Myocyte (in vitro differentiated cells): Measurements from ENCODE around the gene DTNA. TPM values are rescaled to one million over a fixed set of nuclear protein-coding genes. Genes with fewer than 3 reads are reported as not detected.

Experiments used
- DNase-seq: peaks from one replicate; pipeline ENCODE4 v3.0.0-alpha.2; 2012; ENCODE audit warnings: low read depth
- total RNA-seq: library from RNA; depleted of rRNA; stranded (reverse); fragments of >200 nt; gene quantifications from 2 replicates; pipeline ENCODE4 v1.2.3, GENCODE V29; 2014

The DTNA gene
- total RNA-seq, 1 donor from 2014 or later, result 50.3 TPM

DNA sequence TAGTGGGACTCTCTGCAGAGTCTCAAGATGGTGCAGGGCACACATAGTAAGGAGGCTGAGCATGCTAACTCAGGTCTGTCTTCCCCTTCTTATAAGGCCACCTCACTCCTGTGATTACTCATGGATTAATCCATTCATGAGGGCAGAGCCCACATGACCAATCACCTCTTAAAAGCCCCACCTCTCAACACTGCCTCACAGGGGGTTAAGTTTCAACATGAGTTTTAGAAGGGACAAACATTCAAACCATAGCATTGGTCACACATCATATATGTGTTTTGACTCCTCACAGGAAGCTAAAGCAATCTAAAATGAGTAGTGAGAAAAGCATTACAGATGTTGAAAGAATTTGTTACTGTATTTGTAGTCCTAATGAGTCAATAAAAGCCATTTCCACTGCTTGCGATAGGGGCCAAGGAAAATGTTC, 57.5 kb downstream of the DTNA start:
- DNase-seq, result no peak

DNA sequence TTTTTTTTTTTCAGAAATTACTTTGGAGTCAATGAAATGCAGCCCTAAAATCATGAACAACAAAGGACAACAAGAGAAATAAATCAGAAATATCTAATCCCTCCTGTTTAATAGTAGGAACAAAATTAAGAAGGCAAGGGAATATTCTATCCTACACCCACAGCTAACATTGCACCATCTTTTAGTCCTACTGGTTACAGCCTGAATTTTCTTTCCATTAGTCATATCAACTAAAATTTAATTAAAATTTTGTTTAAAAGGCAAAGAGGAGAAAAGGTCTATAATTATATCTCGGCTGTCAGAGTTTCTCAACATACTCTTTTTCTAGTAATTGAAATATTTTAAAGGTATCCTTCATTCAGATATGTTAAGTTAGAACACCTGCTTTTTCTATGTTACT, 61.9 kb downstream of the DTNA start:
- DNase-seq, result no peak

DNA sequence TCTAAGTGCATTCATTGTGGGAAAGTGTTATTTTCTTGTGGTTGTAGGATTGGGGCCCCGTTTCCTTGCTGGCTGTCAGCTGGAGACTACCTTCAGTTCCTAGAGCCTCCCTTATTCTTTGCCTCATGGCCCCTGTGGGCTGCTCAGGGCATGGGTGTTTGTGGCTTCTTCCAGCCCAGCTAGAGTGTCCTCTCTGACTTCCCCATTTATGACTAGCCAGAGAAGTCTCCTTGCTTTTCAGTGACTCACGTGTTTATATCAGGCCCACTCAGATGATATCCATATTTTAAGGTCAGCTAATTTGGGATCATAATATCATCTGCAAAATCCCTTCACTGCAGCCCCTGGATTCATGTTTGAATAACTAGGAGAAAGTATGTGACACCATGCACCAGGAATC, 62.8 kb downstream of the DTNA start:
- DNase-seq, result peak; percentile 94

DNA sequence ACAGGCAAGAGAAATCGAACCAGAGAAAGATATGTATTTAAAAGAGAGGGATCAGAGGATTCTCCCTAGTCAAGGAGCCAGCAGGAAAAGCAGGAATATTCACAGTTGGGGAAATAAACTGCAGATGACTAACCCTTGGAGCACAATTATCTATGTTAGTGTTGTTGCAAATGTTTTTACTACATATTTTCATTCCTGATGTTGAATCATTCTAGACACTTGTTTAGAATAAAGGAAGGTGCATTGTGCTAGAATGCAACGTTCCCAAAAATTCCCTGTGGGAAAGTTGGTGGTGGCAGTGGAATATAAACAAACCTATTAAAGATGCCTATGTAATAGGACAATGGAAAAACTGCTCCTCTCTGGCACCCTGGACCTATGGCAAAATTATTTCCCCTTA, 63.3 kb downstream of the DTNA start:
- DNase-seq, result no peak

DNA sequence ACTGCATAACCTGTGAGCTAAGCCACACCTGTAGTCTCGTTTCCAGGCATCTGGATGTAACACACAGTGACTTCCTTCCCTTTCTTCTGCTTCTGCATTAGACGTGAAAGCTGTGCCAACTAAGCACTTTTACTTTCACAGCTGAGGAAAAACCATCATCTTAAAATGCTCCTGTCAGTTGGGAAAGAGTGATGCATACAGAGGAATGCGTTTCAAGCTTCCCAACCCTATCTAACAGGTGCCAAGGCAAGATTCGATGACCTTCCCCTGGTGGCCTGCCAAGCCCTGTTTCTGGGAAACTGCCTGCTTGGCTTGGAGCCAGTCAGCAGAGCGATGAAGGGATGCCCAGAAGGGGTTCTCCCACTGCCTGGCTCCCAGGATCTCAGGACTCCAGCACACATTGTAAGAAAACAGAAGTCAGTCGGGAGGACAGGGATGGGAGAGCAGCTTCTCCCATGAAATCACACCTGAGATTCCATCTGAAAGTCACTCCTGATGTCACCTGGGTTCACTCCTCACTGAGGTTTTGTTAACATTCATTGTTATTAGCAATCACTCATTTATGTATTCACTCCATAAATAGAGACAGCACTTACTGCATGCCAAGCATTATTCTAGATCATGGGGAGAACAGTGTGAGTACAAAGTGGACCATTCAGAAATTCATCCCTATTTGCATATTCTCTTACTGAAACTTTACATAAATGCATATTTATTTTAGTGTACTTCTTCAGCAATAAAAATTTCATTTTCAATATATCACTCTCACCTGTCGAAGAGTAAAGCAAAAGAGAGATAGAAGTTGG, 64.1 kb downstream of the DTNA start:
- peak; percentile 96 for DNase-seq

DNA sequence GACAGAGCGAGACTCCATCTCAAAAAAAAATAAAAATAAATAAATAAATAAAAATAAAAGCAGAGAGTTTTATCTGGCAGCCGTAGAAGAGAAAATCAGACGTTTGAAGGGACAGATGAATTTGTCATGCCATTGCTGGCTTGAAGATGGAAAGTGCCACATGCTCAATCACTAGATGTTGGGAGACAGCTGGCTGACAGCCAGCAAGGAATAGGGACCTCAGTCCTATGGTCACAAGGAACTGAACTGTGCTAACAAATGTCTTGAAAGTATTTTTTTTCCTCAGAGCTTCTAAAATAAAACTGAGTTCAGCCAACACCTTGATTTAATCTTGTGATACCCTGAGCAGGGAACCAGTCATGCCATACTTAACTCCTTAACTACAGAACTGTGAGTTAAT, 65.4 kb downstream of the DTNA start:
- no peak for DNase-seq

DNA sequence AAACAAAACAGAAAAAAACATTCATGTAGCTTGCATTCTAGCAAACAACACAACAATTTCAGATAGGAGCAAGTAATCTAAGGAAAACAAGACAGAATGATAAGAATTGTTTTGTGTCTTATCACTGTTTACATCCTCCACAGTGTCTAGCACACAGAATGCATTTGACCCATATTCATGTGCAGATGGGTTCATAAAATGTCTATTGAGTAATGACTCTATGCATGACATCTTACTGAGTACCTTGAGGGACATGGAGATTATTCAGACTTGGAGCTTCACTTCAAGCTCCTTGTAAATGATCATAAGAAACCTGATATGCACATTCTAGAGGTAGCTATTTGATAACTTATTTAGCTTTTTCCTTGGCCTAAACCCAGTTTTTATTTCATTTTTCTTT, 69.0 kb downstream of the DTNA start:
- no peak for DNase-seq

DNA sequence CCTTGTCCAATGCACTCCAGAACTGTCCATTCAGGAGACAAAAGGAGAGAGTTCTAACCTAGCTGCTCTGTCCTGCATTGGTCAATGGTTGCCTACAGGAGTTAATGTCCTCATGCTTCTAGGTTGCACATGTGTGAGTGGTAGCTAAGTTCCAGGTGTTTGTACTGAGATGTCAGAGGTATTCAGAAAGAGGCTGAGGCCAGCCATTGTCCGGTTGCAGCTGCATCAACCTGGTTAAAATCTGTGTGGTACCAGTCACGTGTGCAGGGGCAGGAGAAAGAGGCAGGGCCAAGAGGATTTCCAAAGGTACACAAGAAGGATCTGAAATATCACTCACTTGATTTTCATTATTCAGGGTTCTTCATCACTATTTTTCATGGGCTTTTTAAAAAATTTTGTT, 70.8 kb downstream of the DTNA start:
- no peak for DNase-seq

DNA sequence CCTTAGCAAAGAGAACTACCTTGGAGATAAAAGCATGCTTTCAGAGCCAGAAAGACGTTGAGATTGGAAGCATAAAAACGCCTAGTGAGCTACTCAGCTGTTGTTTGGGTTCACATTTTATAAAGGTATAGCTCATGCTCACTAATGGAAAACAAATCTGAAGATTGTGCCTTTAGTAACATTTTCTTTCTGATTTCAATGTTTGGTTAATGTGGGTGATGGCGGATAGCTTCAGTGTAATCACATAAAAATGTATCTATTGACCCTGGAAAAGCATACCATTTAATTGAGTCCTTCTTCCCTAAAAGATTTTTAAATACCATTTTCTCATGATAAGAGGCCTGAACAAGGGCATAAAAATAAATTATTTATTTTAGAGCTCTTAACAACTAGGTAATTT, 73.4 kb downstream of the DTNA start:
- DNase-seq, result no peak

DNA sequence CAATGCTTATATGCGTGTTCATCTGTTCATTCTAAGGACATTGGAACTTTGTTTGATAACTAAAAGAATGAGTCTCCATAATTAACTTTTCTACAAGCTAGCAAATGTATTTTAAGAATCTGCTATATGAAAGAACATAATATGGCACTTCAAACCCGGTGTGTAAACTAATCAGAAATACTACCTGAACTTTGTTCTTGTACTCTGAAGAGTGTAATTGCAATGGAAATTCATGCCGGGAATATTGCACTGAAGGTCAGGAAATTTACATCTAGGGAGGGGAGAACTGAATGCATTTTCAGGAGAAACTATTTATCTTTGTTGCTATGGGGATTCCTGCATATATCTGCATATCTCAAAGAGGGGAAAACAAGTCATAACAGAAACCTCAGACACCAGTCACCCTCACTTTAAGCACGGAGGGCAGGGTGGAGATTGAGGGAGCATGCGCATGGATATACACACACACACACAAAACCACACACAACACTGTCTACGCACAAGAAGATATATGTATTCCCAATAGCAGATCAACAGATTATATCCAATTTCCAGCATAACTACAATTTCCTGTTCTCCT, 76.2 kb downstream of the DTNA start:
- DNase-seq, result no peak

DNA sequence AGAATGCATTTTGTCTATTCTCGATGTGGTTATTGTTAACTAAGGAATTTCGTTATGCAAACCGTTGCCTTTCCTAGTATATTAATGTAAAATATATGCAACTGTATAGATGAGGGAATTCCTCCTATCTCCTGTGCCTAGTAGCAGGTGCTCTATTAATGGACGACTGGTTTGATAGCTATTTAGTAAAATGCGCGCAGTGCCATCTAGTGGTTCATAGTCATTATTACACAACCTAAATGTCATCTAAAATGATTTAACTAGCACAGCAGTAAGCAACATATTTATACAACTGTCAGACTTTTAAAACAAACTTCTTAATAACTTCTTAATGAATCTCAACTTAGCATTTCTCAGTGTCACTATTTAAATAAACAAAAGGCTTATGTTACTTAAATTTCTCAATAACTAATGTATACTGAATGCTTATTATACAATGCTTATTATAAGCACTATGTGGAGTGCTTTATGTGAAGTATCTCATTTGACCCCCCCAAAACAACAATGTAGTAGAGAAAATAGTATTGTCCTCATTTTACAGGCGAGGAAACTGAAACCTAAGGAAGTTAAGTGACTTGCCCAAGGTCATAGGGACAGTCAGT, 77.9 kb downstream of the DTNA start:
- peak; percentile 73 for DNase-seq

DNA sequence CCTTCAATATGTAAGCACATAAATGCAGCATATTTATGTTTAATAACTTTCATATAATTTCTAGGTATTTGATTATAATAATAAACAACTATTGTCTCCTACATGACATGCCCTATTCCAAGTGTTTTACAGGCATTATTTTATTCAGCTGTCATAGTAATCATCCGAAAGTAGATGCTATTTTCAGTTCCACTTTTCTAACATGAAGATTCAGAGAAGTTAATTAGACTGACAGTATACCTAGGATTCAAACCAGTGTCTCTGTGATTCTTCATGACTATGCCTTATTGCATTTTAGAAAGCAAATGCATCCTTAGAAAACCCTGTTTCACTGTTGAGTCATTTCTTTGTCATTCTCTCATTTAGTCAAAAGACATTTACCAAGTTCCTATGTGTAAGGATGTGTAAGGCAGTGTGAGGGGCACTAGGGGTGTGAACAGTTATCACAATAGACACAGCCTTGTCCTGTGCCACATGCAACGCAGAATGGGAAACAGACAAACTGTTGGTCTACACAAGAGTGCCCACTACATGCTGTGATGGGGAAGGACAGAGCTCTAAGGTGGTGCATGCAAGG, 79.8 kb downstream of the DTNA start:
- DNase-seq, result no peak

DNA sequence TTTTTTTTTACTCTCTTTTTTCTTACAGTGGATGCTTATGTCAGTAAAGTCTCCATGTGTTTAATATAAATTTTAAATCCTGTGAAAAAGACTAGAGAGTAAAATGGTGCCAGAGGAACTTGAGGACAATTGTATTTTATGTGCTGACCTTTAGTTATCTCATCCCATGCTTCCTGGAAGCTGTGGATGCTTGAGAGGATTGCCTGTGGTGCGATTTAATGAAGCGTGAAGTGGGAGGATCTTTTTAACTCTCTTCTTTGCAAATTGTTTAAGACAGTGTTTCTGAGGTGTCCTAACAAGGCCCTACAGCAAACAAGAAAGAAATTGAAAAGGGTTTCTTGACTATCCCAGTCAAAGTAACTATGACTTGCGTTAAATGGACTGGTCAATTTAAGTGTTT, 84.2 kb downstream of the DTNA start:
- DNase-seq, result no peak

DNA sequence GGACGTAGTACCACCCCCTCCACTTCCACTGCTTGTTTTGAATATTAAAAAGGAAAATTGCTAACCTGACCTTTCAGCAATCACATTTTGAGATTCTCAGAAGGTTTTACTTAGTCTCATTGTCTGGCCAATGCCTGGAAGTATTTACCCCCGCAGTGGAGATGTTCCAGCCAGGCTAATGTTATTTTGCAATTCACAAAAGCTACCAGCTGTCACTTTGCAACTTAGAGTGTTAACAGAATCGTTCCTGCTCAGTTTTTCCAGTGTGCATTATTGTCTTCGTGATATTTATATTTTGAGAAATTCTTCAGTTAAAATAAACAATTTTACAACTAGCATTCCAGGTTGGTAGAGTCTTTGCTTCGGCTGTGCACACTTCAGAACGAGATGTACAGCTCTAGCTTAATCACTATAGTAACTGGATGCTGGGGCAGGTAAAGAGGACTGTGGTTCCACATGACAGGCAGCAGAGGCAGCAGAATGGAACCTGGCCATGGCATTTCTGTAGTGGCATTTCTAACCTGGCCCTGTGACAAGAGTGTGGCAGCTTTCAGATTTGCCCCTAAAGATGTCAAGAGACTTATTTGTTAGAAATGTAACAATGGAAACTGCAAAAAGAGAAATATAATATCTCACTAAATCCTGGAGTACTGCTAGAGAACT, 85.1 kb downstream of the DTNA start:
- DNase-seq, result no peak

DNA sequence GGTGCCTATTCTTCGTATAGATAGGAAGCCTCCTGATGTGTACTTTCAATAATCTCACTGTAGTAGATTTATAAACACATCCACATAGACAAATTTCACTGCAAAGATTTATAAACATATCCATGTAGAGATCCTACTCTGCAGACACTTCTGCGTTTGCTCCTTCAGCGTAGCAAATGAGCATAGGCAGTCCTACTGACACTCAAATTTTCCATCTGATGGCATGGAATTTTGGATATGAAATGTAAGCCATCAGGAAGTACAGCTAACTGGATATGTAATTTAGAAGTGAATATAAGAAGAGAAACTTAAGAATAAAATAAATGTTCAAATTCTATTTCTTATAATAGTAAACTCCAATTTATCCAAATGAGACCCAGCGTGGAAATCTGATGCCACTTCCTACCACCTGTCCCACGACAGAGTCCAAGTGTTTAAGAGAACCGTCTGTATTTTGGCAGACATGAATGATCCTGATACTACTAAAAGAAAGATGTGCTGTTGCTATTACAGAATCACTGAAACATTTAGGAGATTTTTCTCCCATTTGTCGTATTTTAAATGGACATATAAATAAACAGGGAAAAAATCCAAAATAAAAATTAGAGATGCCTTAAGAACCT, 86.0 kb downstream of the DTNA start:
- no peak for DNase-seq

DNA sequence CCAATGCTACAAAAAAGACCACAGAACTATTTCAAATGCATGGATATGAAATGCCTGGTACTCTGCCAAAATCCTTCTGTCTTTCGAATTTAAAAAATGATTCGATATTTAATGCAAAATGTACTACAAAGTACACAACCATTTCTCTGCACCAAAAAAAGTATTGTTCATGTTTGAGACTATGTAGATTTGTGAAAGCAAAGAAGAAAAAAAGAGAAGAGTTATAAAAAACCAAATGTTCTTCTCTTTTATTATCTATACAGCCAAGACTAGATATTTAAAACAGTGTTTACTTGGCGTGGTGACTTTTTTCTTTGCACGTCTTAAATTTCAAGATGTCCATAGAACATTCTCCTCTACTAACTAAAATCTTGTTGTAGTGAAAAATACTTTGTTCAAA, 89.2 kb downstream of the DTNA start:
- no peak for DNase-seq

DNA sequence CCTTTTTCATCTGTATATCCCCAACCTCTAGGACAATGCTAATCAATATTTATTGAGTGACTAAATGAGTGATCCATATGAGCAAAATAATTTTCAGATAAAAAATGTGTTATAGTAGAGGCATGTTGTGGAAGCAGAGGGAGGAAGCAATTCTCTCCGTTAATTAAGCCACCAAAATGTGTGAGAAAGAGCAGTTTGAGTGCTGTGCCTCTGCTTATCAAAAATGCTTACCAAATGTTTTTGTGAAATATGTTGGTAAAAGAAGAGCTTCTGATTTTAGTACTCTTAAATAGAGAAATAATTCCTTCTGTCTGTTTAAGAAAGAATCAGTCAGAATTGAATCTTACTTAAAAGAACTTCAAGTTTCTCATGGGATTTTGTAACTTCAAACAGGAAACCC, 90.3 kb downstream of the DTNA start:
- DNase-seq, result no peak

DNA sequence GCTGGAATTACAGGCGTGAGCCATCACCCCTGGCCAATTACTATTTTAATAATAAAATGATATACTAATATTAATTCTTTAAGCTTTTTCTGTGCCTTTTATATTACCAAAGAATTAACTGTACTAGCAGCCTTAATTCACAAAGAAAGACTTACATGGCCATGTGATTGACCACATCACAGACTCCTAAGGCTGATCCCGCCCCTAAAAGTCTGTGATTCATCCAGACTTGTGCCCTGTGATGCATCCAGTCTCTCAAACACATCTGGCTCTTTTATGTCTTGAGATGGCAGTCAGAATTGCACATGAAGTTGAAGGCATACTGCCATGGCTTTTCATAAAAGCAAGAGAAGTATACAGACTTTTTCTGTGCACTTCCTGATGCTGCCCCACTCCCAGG, 91.7 kb downstream of the DTNA start:
- peak; percentile 70 for DNase-seq

DNA sequence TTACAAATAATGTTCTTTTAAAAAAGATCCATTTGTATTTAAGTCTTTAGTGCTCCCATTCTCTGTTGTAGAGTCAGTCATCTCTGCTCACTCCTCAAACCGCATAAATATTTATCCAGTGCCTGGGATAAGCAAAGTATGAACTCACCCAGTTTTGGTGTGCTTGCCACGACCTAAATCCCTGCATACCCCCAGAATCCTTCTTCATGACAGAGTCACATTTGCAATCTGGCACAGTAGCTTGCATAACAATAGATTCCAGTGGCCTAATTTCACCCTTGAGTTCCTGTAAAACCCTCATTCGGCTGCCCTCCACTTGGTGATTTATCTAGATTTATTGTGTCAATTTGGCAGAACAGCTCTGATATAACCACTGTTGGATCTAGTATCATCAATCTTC, 92.9 kb downstream of the DTNA start:
- DNase-seq, result peak; percentile 73

DNA sequence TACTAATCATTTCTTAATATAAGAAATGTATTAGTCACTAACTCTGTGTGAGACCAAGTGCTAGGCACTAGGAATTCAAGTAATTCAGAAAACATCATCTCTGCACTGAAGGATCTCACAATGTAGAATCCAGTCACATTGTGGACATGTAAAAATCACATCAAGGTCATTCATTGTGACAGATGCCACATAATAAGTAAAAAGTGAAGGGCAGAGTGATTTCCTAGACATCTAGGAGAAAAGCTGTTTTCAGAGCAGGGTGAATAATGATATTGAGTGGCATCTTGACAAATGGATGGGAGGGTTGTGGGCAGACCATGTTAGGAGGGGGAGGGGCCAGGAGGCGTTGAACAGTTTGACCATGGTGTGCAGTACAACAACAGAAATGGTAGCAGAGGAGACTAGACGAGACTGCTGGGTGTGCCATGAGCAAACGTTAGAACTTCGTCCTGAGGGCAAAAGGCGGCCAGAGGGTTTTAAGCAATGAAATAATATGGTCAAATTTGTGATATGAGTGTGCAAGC, 93.8 kb downstream of the DTNA start:
- no peak for DNase-seq
